ENCODE measurements around the gene TBC1D20.

TBC1D20 gene

DNA sequence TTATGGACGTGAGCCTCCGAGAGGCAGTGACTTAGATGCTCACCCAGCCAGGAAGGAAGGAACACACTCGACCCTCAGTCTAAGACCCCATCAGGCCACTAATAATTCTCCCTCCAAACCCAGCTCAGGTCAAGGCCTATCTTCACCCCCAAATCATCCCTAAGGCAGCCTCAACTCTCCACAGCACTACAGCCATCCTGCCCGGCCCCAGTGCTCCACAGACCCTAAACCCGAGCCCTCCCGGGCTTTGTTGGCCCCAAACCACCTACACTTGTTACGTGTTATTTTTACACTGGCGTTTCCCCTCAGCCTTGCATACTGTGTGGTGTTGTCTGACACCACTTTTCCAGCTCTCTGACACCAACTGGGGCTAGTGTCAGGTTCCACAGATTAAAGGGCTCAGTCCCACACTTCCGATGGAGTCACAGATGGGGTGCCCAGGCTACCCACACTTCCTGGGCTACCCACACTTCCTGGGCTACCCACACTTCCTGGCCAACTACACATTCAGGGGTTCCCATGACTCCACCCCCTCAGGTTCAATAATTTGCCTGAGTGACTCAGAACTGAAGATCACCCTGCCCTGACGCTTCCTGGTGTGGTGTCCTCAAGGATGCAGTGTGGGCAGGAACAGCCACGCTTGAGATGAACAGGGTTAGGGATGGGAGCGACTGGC, 28.9 kb downstream of the TBC1D20 start:
- peaks cover 2% of the 10 kb centered on the region; the same call in 1 of the 2 replicates for H3K36me3 ChIP-seq
- TF ChIP-seq, protein P1, sequence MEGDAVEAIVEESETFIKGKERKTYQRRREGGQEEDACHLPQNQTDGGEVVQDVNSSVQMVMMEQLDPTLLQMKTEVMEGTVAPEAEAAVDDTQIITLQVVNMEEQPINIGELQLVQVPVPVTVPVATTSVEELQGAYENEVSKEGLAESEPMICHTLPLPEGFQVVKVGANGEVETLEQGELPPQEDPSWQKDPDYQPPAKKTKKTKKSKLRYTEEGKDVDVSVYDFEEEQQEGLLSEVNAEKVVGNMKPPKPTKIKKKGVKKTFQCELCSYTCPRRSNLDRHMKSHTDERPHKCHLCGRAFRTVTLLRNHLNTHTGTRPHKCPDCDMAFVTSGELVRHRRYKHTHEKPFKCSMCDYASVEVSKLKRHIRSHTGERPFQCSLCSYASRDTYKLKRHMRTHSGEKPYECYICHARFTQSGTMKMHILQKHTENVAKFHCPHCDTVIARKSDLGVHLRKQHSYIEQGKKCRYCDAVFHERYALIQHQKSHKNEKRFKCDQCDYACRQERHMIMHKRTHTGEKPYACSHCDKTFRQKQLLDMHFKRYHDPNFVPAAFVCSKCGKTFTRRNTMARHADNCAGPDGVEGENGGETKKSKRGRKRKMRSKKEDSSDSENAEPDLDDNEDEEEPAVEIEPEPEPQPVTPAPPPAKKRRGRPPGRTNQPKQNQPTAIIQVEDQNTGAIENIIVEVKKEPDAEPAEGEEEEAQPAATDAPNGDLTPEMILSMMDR (IDR thresholded peaks at IDR 0.05; ENCODE audit: low read depth, low read length), result no peak
- no peaks in the 10 kb centered on the region for H3K4me1 ChIP-seq
- no peaks in the 10 kb centered on the region for H3K27me3 ChIP-seq
- H3K9me3 ChIP-seq, result no peaks in the 10 kb centered on the region
- no peak overlapping the region for H3K4me3 ChIP-seq (ENCODE audit: low read depth, low read length)
- DNase-seq, result no peak

DNA sequence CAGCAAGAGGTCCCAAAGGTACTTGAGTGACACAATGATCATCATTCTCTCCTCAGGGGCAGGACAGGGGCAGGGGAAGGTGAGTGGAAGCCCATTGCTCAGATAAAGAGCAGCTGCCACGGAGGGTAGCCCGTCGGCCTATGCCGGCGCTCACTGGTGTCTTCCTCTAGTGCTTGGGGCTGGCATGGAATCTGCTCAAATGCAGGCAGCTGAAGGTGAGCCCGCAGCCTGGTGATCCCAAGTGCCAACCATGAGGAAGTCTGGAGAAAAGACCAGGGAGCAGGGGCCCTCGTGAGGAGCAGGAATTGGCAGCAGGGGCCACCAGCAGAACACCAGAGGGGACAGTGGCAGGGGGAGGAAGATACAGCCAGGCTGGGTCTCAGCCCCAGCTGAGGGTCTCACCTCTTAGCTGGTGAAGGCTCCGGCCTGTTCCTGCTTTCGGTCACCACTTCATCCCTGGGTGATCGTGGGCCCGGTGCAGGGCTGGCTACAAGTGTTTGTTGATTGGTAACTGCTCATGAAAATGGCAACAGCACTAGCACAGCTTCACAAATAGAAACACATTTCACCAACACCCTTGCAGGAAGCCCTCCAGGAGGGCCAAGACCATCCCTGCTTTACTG, 29.5 kb downstream of the TBC1D20 start:
- DNase-seq, result no peak
- Histone ChIP-seq H3K4me3 (ENCODE audit: low read depth, low read length) (no peak overlapping the region), H3K36me3 (no peaks in the 10 kb centered on the region; the same call in 1 of the 2 replicates), H3K27me3 (no peaks in the 10 kb centered on the region), H3K4me1 (no peaks in the 10 kb centered on the region), H3K9me3 (no peaks in the 10 kb centered on the region)
- TF ChIP-seq, protein P1 (IDR thresholded peaks at IDR 0.05; ENCODE audit: low read depth, low read length), result no peak

DNA sequence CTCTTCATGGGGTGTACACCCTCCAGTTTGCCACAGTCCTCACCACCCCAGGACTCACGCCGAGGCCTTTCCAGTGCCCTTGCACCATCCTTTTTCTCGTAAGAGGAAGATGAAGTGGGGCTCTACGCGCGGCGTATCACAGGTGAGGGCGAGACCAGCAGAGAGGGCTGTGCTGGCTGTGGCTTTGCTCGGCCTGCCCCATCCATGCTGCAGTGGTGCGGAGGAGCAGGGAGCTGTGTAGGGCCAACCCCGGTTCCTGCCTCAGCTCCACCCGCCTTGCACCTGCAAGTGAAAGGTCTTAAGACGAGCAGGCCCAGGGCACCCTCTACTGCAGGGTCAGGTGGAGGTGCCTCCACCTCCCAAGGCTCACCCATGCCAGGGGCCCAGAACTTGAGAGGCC, 30.1 kb downstream of the TBC1D20 start:
- no peak for DNase-seq
- Histone ChIP-seq H3K4me3 (ENCODE audit: low read depth, low read length) (no peak overlapping the region), H3K36me3 (no peaks in the 10 kb centered on the region), H3K9me3 (no peaks in the 10 kb centered on the region), H3K4me1 (no peaks in the 10 kb centered on the region), H3K27me3 (no peaks in the 10 kb centered on the region)
- TF ChIP-seq, protein P1 (IDR thresholded peaks at IDR 0.05; ENCODE audit: low read depth, low read length), result no peak

DNA sequence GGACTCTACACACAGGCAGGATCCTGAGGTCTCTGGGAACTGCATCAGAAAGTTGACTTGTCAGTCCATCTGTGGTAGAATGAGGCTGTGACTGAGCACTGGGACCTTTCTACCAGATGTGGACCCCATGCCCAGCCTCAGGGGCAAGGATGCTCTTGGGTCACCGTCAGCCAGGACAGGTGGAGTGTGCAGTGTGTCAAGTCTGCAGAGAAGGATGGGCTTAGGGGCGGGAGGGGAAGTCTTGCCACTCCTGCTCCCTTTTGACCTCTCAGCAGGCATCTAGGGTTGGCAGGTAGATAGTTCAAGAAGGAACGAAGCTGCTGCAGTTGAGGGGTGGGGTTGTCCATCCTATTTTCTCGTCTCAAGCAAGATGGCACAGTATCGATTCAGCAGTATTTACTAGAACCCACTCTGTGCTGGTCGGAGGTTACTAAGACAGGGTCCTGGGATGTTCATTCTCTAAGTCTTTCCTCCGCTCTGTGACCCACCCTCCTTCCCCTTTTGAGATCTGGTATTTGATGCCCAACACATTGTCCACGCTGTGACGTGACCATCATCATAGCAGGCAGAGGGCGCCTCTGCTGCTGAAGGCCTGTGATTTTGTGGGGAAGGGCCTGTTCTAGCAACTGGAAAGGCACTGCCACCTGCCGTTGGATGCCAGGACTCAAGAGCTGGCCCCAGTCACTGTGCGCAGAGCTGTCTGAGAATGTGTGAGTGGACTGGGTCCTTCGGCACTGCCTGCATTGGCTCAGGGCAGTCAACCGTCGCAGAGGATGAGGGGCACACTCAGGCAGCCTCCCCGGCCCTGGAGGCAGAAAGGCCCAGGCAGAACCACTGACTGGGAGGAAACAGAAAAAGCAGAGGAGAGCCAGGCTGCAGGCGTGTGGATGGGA, 31.1 kb downstream of the TBC1D20 start:
- H3K36me3 ChIP-seq, result no peaks in the 10 kb centered on the region
- no peaks in the 10 kb centered on the region for H3K9me3 ChIP-seq
- TF ChIP-seq, protein P1 (IDR thresholded peaks at IDR 0.05; ENCODE audit: low read depth, low read length), result peak; percentile 81
- peak; percentile 76 for DNase-seq
- no peaks in the 10 kb centered on the region for H3K27me3 ChIP-seq
- H3K4me3 ChIP-seq (ENCODE audit: low read depth, low read length), result no peak overlapping the region
- no peaks in the 10 kb centered on the region for H3K4me1 ChIP-seq

DNA sequence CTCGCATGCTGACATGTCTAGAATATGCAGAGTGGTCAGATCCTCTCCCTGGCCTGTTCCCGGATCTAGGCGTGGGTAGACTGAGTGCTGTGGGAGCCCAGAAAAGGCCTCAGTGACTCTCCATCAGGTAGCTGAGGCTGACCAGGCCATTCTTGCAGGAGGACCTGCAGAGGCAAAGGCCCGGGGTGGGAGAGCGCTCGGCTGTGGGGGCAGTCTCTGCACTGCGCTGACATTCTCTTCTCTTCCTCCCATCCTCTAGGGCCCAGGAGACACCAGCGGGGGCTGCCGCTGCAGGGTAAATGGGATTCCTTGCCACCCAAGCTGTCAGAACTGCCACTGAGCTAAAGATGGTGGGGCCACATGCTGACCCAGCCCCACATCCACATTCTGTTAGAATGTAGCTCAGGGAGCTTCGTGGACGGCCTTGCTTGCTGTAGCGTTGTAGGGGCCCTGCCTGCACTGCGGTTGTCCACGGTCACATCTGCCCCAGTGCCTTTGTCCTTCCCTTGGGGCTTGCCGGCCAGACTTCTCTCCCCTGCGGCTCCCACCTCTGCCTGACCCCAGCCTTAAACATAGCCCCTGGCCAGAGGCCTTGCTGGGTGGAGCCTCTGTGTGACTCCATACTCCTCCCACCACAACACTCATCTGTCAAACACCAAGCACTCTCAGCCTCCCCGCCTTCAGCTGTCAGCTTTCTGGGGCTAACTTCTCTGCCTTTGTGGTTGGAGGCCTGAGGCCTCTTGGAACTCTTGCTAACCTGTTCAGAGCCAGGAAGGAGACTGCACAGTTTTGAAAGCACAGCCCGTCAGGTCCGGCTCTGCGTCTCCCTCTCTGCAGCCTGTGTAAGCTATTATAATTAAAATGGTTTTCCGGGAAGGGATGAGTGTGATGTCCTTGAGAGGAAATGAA, 32.0 kb downstream of the TBC1D20 start:
- H3K4me3 ChIP-seq (ENCODE audit: low read depth, low read length), result no peak overlapping the region
- no peaks in the 10 kb centered on the region for H3K9me3 ChIP-seq
- H3K4me1 ChIP-seq, result no peaks in the 10 kb centered on the region
- no peaks in the 10 kb centered on the region for H3K36me3 ChIP-seq
- no peak for DNase-seq
- TF ChIP-seq, protein P1 (IDR thresholded peaks at IDR 0.05; ENCODE audit: low read depth, low read length), result no peak
- no peaks in the 10 kb centered on the region for H3K27me3 ChIP-seq

All from BE2C (cell line).